Thyroid gland (tissue), 4 donors: ENCODE measurements around the gene DDRGK1. TPM values are rescaled to one million over a fixed set of nuclear protein-coding genes. Genes with fewer than 3 reads are reported as not detected.

Experiments used
- DNase-seq, 2 donors: peaks; one replicate each; pipeline ENCODE4 v3.0.0-alpha.2; 2019
- H3K27ac ChIP-seq, 3 donors: fragments of 200-600 bp; sonication (generic); 1 replicate in 2 of 3; 2 replicates in 1 of 3; pipeline ENCODE4 v1.5.1; 2016 to 2019; ENCODE audit warnings: mild to moderate bottlenecking in 1 of 3, moderate library complexity in 1 of 3
- H3K27me3 ChIP-seq: fragments of 200-600 bp; sonication (generic); one replicate; pipeline ENCODE4 v1.5.1; 2019
- H3K36me3 ChIP-seq, 2 donors: fragments of 200-600 bp; sonication (generic); one replicate each; pipeline ENCODE4 v1.5.1; 2016 to 2019
- H3K4me1 ChIP-seq, 2 donors: fragments of 200-600 bp; sonication (generic); one replicate each; pipeline ENCODE4 v1.5.1; 2017 to 2019
- H3K4me3 ChIP-seq, 3 donors: fragments of 200-600 bp; sonication (generic); replicated peaks in 1 of 3; 1 replicate in 2 of 3; 2 replicates in 1 of 3; pipeline ENCODE4 v1.5.1; 2016; ENCODE audit warnings: mild to moderate bottlenecking in 1 of 3
- H3K9me3 ChIP-seq: fragments of 200-600 bp; sonication (generic); one replicate; pipeline ENCODE4 v1.5.1; 2017
- CTCF ChIP-seq, 6 experiments: fragments of 200-600 bp in 3 of 6; fragments of 450-650 bp in 3 of 6; sonication (generic) in 3 of 6; IDR thresholded peaks; one replicate each; pipeline ENCODE4 v1.5.1; 2016 to 2019; ENCODE audit warnings: antibody characterized with exemption in 6 of 6, mild to moderate bottlenecking in 2 of 6, inconsistent platforms in 1 of 6, moderate library complexity in 1 of 6
- POLR2A ChIP-seq, 2 donors: fragments of 450-650 bp; IDR thresholded peaks; one replicate each; pipeline ENCODE4 v1.6.1; 2017; ENCODE audit warnings: antibody characterized with exemption in 2 of 2, mild to moderate bottlenecking in 2 of 2, moderate library complexity in 1 of 2
- WGBS, 2 donors: methylation state at CpG; one replicate each; pipeline ENCODE4 v1.1.5; 2017; 5-methylcytosine and 5-hydroxymethylcytosine counted together
- intact Hi-C: fragments of 100-400 bp; cut with DNase I; formaldehyde crosslinking; loops from one replicate; pipeline ENCODE4 v1.15.1; 2023
- total RNA-seq, 4 donors: library from RNA; depleted of rRNA; stranded (reverse); fragments of >200 nt; gene quantifications; one replicate each; pipeline ENCODE4 v1.2.3, GENCODE V29; 2016

Gene DDRGK1
- total RNA-seq, 4 donors from 2014 or later: 95.5 to 136 (median 126) TPM

DNA sequence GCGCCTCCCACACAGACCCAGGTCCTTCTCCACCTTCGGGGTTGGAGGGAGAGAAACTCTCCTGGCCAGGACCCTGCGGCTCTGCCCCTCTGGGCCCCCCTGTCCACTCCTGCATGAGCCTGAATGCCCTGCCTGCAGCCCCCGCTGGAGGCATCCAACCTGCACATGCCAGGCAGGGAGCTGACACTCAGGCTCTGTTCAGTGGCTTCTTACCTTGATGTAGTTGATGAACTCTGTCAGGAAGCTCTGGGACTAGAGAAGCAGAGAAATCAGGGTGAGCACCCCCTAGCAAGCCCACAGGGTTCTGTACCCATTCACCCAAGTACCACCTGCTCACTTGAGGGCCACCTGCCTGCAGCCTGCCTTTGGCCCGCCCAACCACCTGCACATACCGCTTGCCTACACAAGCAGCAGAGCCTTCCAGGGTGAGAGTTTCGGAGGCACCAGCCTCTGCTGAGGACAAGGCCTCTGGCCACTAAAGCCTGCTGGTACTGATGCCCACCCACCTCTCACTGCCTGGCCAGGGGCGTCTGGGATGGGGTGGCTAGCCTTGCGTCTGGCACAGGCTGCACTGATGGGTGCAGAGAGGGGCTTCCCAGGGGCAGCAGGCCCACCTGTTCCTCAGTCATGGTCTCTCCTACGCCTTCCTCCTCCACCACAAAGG is 9.7 kb downstream of the DDRGK1 start:
- 87 to 91% methylated on average over 4 to 9 of the region's 10 CpGs for WGBS, 2 donors
- intact Hi-C loops: loop anchor here (2.0 kb wide), 1 partner anchor 28 kb away; no protein-coding TSS in a partner anchor

GRCh38 chr20:3193806-3194616 is 10.5 kb downstream of the DDRGK1 start:
- TF ChIP-seq POLR2A (IDR thresholded peaks at IDR 0.05) (no peak), CTCF (IDR thresholded peaks at IDR 0.05) (no peak)
- WGBS, 2 donors: 90% methylated on average over 11 to 14 of the region's 14 CpGs
- Histone ChIP-seq H3K36me3 (peaks cover 44 to 53% of the 10 kb centered on the region in 2 donors), H3K9me3 (no peaks in the 10 kb centered on the region), H3K4me1 (no peaks in the 10 kb centered on the region), H3K4me3 (no peak overlapping the region), H3K27me3 (no peaks in the 10 kb centered on the region), H3K27ac (no peak overlapping the region)
- no peak for DNase-seq
- intact Hi-C loops: loop anchor here (2.0 kb wide), 1 partner anchor 27 kb away; no protein-coding TSS in a partner anchor

More for the DNA sequence above, 9.7 kb downstream of the DDRGK1 start:
- no peak overlapping the region for H3K4me3 ChIP-seq
- no peaks in the 10 kb centered on the region for H3K9me3 ChIP-seq
- H3K27ac ChIP-seq: no peak overlapping the region
- peaks cover 51 to 60% of the 10 kb centered on the region in 2 donors for H3K36me3 ChIP-seq
- H3K27me3 ChIP-seq: no peaks in the 10 kb centered on the region
- no peak for DNase-seq
- H3K4me1 ChIP-seq: no peaks in the 10 kb centered on the region
- TF ChIP-seq CTCF (IDR thresholded peaks at IDR 0.05) (no peak), POLR2A (IDR thresholded peaks at IDR 0.05) (no peak)

DNA sequence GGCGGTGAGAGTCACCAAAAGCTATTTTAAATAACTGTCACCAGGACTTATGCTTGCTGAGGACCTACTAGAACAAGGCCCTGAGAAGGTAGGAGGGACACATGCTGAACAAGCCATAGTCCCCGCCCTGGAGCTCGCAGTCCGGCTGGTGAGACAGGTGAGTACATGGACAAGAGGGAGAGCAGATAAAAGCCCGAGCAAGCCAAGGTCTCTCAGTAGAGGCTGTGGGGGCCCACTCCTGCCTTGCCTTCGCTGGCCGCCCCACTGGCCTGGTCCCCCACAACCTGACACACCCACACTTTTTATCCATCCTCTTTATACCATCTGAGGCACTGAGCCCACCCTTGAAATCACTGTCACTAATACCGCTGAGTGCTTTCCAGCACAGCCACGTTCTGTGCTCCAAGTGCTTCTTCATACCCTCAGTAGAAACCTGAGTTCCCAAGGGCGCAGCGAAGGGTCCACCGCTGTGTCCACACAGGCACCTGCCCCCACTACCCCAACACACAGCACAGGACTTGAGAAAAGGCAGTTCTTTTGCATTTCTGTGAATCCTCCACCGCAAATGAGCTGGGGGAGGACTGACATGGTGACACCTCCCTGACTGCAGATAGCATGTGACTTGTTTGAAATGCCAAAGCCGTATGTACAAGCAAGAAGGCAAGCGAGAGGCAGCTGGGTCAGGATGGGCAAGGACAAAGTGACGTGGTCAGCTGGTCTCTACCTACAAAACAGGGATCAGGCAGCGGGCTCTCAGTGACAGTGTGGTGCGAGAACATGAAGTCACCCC is 12.1 kb downstream of the DDRGK1 start:
- Histone ChIP-seq H3K9me3 (no peaks in the 10 kb centered on the region), H3K27me3 (no peaks in the 10 kb centered on the region), H3K36me3 (peaks cover 40 to 53% of the 10 kb centered on the region in 2 donors), H3K4me1 (no peaks in the 10 kb centered on the region), H3K27ac (no peak overlapping the region), H3K4me3 (no peak overlapping the region)
- TF ChIP-seq CTCF (IDR thresholded peaks at IDR 0.05) (no peak), POLR2A (IDR thresholded peaks at IDR 0.05) (no peak)
- no peak for DNase-seq
- intact Hi-C loops: no loop called here
- WGBS, 2 donors: 96 to 97% methylated on average over 18 of the region's 18 CpGs

DNA sequence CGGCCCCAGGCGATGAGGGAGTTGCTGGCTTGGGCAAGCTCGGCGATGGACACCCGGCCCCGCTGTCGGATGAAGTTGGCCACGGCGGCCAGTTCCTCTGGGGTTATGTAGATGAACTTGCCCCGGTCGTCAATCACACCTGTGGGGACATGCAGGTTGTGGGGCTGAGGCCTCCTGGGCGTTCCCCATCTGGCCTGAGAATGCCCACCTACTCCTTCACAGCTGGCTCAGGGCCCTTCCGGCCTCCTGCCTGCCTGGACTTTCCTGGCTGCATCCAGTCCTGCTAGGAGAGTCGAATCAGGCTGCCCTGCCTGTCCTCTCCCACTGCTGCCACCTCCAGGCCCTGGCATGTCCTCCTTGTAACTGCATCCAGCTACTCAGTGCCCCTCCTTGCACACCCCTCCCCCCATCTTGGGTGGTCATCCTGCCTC is 13.8 kb downstream of the DDRGK1 start:
- TF ChIP-seq CTCF (IDR thresholded peaks at IDR 0.05) (no peak), POLR2A (IDR thresholded peaks at IDR 0.05) (no peak)
- DNase-seq: no peak
- Histone ChIP-seq H3K27ac (no peak overlapping the region), H3K9me3 (no peaks in the 10 kb centered on the region), H3K4me3 (no peak overlapping the region), H3K4me1 (no peaks in the 10 kb centered on the region), H3K27me3 (no peaks in the 10 kb centered on the region), H3K36me3 (peaks cover 38 to 53% of the 10 kb centered on the region in 2 donors)
- WGBS, 2 donors: 90% methylated on average over 9 of the region's 14 CpGs; no CpG with 5 or more reads in 1 of the 2 donors
- intact Hi-C loops: no loop called here
